Endothelial cell (in vitro differentiated cells): Measurements from ENCODE around the gene MRPL53. TPM values are rescaled to one million over a fixed set of nuclear protein-coding genes. Genes with fewer than 3 reads are reported as not detected.
A peak's percentile ranks its signal among the peaks of the same experiment; 100 is the strongest.

Experiments
- DNase-seq: peaks from one replicate; pipeline ENCODE4 v3.0.0; 2021; ENCODE audit warnings: low spot score
- H3K27ac Mint-ChIP-seq: one replicate; pipeline ENCODE4 v1.8.0; 2021; ENCODE audit warnings: mixed read lengths, inconsistent platforms; ENCODE audit not compliant: unreplicated experiment
- H3K27me3 Mint-ChIP-seq: one replicate; pipeline ENCODE4 v1.8.0; 2021; ENCODE audit warnings: mild to moderate bottlenecking, moderate library complexity, mixed read lengths, inconsistent platforms; ENCODE audit not compliant: unreplicated experiment
- H3K36me3 Mint-ChIP-seq: one replicate; pipeline ENCODE4 v1.8.0; 2021; ENCODE audit warnings: mild to moderate bottlenecking, low read depth, mixed read lengths, inconsistent platforms; ENCODE audit not compliant: unreplicated experiment
- H3K4me1 Mint-ChIP-seq: one replicate; pipeline ENCODE4 v1.8.0; 2021; ENCODE audit warnings: mild to moderate bottlenecking, mixed read lengths, inconsistent platforms; ENCODE audit not compliant: unreplicated experiment
- H3K4me3 Mint-ChIP-seq: one replicate; pipeline ENCODE4 v1.8.0; 2021; ENCODE audit warnings: mild to moderate bottlenecking, mixed read lengths, inconsistent platforms; ENCODE audit not compliant: unreplicated experiment
- H3K9me3 Mint-ChIP-seq: one replicate; pipeline ENCODE4 v1.8.0; 2021; ENCODE audit warnings: mixed read lengths, inconsistent platforms; ENCODE audit not compliant: unreplicated experiment
- CTCF ChIP-seq: fragments of 200-600 bp; sonication (generic); IDR thresholded peaks from one replicate; pipeline ENCODE4 v1.5.0; 2021; ENCODE audit warnings: antibody characterized with exemption; ENCODE audit not compliant: unreplicated experiment
- total RNA-seq: library from RNA; stranded (reverse); fragmentation: NEBNext Ultra II Directional; extraction: Animal tissue kit (Norgen Biotek cat#: 25700); gene quantifications from one replicate; pipeline ENCODE4 v1.2.1, GENCODE V29; 2021; ENCODE audit not compliant: unreplicated experiment

MRPL53 gene
- total RNA-seq, 1 donor from 2014 or later = 59.0 TPM

DNA sequence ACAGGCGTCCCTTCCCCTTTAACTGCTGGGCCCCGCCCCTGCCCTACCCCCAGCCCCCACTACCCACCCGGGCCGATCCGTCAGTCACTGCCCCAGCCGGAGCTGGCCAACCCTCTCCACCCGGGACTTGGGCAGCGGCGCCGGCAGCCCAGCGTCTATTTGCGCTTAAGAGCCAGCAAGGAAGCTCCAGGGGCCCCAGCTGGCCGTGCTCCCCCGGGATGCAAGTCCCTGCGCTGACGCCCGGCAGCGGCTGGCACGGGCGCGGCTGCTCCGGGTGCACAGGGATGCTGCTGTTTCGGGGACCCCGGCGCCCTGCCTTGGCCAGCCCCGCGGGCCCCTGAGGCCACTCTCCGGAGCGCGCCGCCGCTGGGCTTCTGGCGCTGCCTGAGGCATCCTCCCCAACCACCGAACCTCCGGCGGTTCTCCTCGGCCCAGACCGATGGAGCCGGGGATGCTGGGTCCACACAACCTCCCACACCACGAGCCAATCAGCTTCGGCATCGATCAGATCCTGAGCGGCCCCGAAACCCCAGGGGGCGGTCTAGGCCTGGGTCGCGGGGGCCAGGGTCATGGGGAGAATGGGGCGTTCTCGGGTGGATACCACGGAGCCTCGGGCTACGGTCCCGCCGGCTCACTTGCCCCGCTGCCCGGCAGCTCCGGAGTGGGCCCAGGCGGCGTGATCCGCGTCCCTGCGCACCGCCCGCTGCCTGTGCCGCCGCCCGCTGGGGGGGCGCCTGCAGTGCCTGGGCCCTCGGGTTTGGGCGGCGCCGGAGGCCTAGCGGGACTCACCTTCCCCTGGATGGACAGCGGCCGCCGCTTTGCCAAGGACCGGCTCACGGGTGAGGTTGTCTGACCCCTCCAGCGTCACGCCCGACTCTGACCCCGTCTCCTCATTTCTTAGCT is 42.1 kb upstream of the MRPL53 start, which contains the start of gene TLX2:
TLX2 (plus strand) TSS at position 83 of the 903 bp plus-strand sequence; CDS start at position 440, 357 bp downstream.
- Mint-ChIP-seq H3K36me3 (peaks cover 16% of the 10 kb centered on the region), H3K9me3 (peaks cover 5% of the 10 kb centered on the region), H3K4me3 (no peak within 1 kb of the TSS), H3K4me1 (peaks cover 23% of the 10 kb centered on the region), H3K27me3 (peaks cover 44% of the 10 kb centered on the region), H3K27ac (no peak within 1 kb of the TSS)
- TF ChIP-seq CTCF = no peak
- DNase-seq = peak; percentile 26

GRCh38 chr2:74513605-74514367 is 41.3 kb upstream of the MRPL53 start:
- DNase-seq = no peak
- Mint-ChIP-seq H3K9me3 (peaks cover 5% of the 10 kb centered on the region), H3K4me3 (no peak overlapping the region), H3K27me3 (peaks cover 37% of the 10 kb centered on the region), H3K36me3 (peaks cover 14% of the 10 kb centered on the region), H3K4me1 (peaks cover 25% of the 10 kb centered on the region), H3K27ac (no peak overlapping the region)
- TF ChIP-seq CTCF = no peak

- Mint-ChIP-seq H3K9me3 (peaks cover 5% of the 10 kb centered on the region), H3K27ac (no peak overlapping the region), H3K4me1 (peaks cover 31% of the 10 kb centered on the region), H3K4me3 (peak overlapping the region; percentile 65), H3K27me3 (peaks cover 34% of the 10 kb centered on the region), H3K36me3 (peaks cover 11% of the 10 kb centered on the region)
- DNase-seq = no peak
- TF ChIP-seq CTCF = no peak
These were observed 40.5 kb upstream of the MRPL53 start for GRCh38 chr2:74512744-74513604.

GRCh38 chr2:74511104-74511989 is 38.9 kb upstream of the MRPL53 start:
- H3K4me3 Mint-ChIP-seq = no peak overlapping the region
- no peaks in the 10 kb centered on the region for H3K9me3 Mint-ChIP-seq
- no peak for TF ChIP-seq CTCF
- H3K27me3 Mint-ChIP-seq = peaks cover 31% of the 10 kb centered on the region
- peak overlapping the region; percentile 43 for H3K27ac Mint-ChIP-seq
- peaks cover 33% of the 10 kb centered on the region for H3K4me1 Mint-ChIP-seq
- no peak for DNase-seq
- H3K36me3 Mint-ChIP-seq = peaks cover 8% of the 10 kb centered on the region
